ENCODE data around the gene PDP2.

DNA sequence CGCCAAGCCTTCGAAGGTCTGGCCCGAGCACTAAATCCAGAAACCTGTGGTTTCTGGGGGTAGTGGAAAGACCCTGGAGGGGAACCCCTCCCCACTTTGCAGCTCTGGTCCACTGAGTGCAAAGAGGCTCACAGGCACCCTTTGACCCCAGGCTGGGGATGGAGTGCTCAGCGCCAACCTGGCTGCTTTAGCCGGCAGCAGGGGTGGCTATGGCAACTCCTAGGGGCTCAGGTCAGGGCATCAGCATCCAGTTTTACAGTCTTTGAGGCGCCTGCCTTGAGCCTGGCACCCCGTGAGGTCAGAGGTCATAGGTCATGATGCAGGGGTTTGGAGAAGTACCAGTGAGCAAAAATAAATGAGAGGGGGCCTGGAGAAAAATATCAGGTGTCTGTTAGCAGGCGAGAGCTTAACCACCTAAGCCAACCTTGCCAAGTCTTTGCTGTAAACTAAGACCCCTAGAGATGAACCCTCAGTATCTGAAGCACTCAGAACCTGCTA, 18.2 kb upstream of the PDP2 start:
- no peak for TF ChIP-seq POLR2AphosphoS5 (IDR thresholded peaks at IDR 0.05; ENCODE audit: low read depth, low read length)
- no peak for TF ChIP-seq TAF1 (IDR thresholded peaks at IDR 0.05; ENCODE audit: borderline replicate concordance, insufficient read depth, low read length)
- TF ChIP-seq, protein P1, sequence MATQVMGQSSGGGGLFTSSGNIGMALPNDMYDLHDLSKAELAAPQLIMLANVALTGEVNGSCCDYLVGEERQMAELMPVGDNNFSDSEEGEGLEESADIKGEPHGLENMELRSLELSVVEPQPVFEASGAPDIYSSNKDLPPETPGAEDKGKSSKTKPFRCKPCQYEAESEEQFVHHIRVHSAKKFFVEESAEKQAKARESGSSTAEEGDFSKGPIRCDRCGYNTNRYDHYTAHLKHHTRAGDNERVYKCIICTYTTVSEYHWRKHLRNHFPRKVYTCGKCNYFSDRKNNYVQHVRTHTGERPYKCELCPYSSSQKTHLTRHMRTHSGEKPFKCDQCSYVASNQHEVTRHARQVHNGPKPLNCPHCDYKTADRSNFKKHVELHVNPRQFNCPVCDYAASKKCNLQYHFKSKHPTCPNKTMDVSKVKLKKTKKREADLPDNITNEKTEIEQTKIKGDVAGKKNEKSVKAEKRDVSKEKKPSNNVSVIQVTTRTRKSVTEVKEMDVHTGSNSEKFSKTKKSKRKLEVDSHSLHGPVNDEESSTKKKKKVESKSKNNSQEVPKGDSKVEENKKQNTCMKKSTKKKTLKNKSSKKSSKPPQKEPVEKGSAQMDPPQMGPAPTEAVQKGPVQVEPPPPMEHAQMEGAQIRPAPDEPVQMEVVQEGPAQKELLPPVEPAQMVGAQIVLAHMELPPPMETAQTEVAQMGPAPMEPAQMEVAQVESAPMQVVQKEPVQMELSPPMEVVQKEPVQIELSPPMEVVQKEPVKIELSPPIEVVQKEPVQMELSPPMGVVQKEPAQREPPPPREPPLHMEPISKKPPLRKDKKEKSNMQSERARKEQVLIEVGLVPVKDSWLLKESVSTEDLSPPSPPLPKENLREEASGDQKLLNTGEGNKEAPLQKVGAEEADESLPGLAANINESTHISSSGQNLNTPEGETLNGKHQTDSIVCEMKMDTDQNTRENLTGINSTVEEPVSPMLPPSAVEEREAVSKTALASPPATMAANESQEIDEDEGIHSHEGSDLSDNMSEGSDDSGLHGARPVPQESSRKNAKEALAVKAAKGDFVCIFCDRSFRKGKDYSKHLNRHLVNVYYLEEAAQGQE (IDR thresholded peaks at IDR 0.05; ENCODE audit: insufficient read depth in 1 of 2, low read depth in 2 of 2, low read length in 2 of 2) = no peak
- TF ChIP-seq SIN3A (IDR thresholded peaks at IDR 0.05; ENCODE audit: borderline replicate concordance, insufficient read depth, low read length) = no peak
- TF ChIP-seq FOXP2 (optimal IDR thresholded peaks at IDR 0.05; ENCODE audit: borderline replicate concordance, extremely low read depth, extremely low read length, insufficient read depth) = no peak

All from PFSK-1 (cell line).